SU-DHL-6 (cell line): ENCODE measurements around the gene GCC1.

ENCODE experiments used
- CTCF ChIP-seq: fragments of 200-600 bp; sonication (generic); IDR thresholded peaks from one replicate; pipeline ENCODE4 v1.5.1; 2017; ENCODE audit warnings: antibody characterized with exemption, mild to moderate bottlenecking, low read length, moderate library complexity; ENCODE audit not compliant: insufficient read depth, poor library complexity, severe bottlenecking
- EZH2phosphoT487 ChIP-seq: fragments of 200-600 bp; sonication (generic), shearing (Covaris generic); conservative IDR thresholded peaks from 2 replicates; pipeline ENCODE4 v1.6.1; 2018; ENCODE audit warnings: mild to moderate bottlenecking, antibody characterized with exemption, low read length, moderate library complexity, mixed read lengths

- TF ChIP-seq CTCF, result no peak
- TF ChIP-seq EZH2phosphoT487, result no peak
Measured at GRCh38 chr7:127612263-127612662, 26.9 kb upstream of the GCC1 start.
